GM19240 (cell line): Measurements from ENCODE around the gene PTPRG.
A peak's percentile ranks its signal among the peaks of the same experiment; 100 is the strongest.

Experiments used
- DNase-seq: peaks from one replicate; pipeline ENCODE4 v3.0.0; 2011; ENCODE audit warnings: low spot score; ENCODE audit not compliant: insufficient read length

PTPRG gene

GRCh38 chr3:61617041-61617440 is 55.7 kb downstream of the PTPRG start:
- DNase-seq = no peak

- no peak for DNase-seq
These were observed 56.3 kb downstream of the PTPRG start for GRCh38 chr3:61617651-61618050.

DNA sequence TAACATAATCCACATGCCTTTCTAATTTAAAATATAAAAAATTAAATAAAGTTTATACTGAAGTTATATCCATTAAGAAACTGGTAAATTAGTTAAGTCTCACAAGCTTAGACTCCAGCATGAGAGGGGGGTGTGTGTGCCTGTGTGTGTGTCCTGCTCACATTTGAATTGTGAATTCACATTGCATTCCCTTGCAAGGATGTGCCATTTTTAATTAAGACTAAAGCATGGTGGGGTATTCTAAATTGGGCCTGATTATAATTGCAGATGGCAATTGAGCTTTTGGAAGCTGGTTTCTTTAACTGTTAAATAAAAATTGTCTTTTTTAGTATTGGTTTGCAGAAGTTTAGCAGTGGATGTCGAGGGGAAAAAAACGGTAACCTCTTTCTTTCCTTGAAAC is 56.9 kb downstream of the PTPRG start:
- no peak for DNase-seq

- no peak for DNase-seq
These were observed 57.5 kb downstream of the PTPRG start for GRCh38 chr3:61618871-61619270.

DNA sequence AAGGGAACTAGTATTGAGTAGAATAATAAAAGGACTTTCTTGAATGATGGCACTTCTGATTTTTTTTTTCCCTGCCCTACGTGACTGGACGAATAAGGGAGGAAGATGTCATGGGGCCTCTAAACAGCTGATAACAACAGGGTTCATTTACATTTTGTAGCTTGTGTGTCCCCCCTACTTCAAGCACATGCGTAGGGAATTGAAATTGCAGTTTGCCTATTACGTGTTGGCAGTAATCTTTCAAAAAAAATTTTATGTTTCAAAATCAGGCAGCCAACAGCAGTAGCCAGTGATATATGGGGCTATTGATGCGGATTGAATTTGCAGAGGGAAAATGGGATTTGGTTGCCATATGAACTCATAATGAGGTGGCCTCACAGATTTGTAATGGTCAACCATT is 58.7 kb downstream of the PTPRG start:
- DNase-seq = no peak

DNA sequence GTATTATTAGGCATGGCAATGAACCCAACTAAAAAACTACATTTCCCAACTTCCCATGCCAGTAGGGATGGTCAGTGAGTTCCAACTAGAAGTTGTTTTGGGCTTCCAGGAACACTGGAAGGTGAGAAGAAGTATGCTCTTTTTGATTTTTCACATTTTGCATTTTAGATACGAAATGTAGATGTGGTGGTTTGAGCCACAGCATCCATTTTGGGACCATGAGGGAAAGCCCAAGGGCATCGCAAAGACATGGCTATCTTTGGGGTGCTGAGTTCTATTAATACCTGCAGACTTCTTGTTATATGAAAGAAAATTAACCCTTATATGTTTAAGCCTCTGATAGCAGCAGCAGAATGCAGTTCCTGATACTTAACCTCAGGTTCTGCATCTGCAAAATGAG is 62.9 kb downstream of the PTPRG start:
- DNase-seq = no peak

DNA sequence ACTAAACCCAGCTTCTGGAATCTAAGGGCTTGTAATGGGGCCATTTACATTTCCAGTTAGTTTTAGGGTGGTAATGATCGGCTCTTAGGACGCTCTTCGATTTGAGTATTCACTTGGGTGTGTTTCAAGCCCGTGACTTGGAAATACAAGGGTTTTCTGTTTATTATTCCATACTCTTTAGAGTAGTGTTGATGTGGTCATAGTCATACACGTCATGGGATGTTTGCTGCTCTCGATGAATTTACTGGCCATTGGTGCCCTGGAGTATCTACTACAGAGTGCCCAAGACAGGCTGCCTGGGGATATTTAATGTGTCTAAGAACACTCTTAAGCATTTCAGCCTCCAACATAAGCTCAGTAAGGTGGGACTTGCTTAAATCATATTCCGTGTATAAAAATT is 64.1 kb downstream of the PTPRG start:
- DNase-seq = no peak

- no peak for DNase-seq
These were observed 65.1 kb downstream of the PTPRG start for GRCh38 chr3:61626484-61626883.

GRCh38 chr3:61627768-61628185 is 66.4 kb downstream of the PTPRG start:
- DNase-seq = no peak

DNA sequence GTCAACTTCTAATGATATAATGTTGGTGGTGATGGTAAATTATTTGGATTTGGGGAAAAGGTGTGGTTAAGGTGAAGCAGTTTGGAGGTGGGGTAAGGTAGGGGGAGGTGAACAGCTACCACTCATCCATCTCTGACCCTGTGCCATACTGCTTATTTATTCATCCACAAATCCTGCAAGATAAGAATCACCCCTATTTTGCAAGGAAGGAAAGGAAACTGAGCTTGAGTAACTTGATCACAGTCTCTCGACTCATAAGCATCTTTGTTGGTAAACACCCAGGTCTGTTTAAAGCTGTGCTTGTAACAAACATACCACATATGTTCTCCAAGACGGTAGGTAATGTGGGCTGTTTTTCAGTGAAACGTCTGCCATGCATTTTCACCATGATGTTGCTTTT is 67.3 kb downstream of the PTPRG start:
- DNase-seq = no peak

DNA sequence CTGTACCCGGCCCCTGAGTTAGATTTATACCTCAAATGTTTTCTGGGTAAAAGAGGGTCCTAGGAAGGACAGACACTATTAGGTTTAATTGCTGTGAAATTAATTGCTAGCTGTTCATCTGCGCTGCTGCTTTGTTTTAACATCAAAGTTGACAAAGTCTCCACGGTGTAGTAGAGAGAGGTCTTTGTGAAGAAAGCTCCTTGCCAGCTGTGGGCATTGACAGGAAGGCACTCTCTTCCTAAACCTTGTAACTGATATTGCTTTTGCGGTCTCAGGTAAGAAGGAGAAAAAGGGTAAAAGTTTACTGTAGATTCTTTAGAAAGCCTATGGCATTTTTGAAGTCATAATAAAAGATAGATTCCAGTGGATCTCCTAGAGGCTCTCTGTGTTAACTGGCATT is 68.1 kb downstream of the PTPRG start:
- no peak for DNase-seq

DNA sequence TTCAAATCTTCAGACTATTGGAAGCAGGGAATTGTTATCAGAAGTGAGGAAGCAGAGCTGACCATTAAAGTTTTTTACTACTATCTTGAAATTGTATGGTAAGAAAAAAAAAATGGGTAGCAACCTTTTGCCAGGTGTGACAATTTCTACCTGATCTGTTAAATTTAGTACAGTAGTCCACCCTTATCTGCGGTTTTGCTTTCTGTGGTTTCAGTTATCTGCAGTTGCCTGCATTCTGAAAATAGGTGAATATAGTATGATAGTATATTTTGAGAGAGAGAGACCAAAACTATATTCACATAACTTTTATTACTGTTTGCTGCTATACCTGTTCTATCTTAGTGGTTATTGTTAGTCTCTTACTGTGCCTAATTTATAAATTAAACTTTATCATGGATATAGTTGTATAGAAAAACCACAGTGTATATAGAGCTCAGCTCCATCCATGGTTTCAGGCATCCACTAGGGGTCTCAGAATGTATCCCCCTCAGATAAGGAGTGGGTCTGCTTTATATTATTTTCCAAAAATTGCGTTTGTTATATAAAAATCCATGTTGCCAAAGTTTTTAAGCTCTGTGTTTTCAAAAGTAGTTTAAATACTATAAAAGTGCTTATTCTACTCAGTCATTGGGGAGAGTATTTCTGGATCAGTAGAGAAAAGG is 69.9 kb downstream of the PTPRG start:
- DNase-seq = no peak

DNA sequence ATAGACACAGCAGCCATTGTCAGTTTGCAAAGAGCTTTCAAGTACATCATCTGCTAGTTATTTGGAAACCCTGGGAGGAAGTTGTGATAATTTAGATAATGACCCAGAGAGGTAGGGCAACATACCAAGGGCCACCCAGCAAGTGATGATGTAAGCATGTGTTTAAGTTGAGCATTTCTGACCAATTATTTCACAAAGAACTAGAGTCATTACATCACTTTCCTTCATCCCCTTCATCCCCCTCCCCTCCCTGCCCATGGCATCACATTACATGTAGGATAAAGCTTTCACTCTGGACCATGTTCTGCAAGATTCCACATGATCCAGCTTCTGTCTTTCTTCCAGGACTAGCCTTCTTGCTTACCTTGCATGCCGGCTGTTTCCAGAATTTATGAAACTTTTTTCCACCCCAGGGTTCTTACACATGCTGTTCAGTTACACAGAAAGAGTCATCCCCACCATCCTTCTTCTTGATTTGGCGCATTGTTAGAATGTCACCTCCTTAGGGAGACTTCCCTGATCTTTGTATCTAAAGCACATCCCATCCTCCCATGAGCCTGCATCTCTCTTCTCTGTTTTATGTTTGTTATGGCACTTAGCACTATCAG is 71.3 kb downstream of the PTPRG start:
- no peak for DNase-seq

DNA sequence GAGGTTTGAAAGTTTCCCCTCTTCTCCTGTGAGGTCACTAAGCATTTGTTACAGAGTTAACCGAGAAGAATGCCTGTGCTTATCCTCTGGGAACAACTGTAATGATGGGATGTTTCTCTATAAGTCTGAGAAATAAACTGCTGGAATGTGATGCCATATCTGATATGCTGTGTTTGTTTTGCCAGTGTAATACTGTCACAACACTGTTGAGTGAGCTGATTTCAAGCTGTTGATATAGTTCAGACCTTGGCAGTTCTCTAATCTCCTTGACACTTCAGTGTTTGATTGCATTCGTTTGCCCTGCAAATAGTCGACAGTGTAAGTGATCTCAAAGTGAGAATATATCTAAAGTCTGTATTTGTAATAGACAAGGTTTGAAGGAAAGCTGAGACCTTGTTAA is 73.3 kb downstream of the PTPRG start:
- DNase-seq = no peak

GRCh38 chr3:61637088-61638051 is 76.0 kb downstream of the PTPRG start:
- peak; percentile 4 for DNase-seq

DNA sequence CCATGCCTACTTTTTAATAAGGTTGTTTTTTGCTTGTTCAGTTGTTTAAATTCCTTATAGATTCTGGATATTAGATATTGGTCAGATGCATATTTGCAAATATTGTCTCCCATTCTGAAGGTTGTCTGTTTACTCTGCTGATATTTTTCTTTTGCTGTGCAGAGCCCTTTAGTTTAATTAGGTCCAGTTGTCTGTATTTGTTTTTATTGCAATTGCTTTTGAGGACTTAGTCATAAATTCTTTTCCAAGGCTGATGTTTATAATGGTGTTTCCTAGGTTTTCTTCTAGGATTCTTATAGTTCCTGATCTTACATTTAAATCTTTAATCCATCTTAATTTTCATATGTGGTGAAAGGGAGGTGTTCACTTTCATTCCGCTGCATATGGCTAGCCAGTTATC is 77.4 kb downstream of the PTPRG start:
- no peak for DNase-seq

DNA sequence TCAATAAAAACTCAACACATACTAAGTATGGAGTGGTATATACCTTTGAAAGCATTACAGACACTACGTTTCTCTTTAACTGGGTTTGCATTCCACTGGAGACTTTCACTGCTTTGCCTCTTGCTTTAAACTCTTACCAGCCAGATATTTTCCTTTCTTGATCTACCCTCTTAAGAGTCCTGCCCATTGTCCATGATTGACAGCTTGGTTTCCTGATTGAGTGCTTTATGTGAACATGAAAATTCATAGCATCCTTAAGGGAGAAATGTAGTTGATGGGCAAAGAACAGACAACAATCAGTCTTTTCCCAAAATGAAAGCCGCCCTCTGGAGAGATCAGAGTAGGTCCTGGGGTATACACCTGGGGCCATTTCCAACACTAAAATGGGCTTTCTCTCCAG is 78.6 kb downstream of the PTPRG start:
- DNase-seq = no peak

GRCh38 chr3:61645148-61645547 is 83.8 kb downstream of the PTPRG start:
- DNase-seq = no peak

DNA sequence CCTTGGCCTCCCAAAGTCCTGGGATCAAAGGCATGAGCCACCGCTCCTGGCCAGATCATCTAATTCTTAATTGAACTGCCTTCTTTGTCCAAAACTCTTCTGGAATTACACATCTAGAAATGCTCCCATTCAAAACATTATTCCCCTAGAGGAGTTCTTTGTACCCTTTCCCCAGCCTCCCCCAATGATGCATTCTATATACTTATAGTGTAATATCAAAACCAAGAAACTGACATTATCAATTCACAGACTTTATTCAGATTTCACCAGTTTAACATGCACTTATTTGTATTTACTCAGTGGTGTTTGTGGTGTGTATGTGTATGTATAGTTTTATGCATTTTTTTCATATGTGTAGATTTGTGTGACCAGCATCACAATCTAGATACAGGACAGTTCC is 85.0 kb downstream of the PTPRG start:
- no peak for DNase-seq

- DNase-seq = no peak
These were observed 85.6 kb downstream of the PTPRG start for GRCh38 chr3:61646851-61647525.

GRCh38 chr3:61648481-61648880 is 87.1 kb downstream of the PTPRG start:
- DNase-seq = no peak
